Measurements from ENCODE around the gene SEC22C. TPM values are rescaled to one million over a fixed set of nuclear protein-coding genes. Genes with fewer than 3 reads are reported as not detected.

SEC22C gene
- polyA plus RNA-seq, 1 donor: 49.7 TPM

DNA sequence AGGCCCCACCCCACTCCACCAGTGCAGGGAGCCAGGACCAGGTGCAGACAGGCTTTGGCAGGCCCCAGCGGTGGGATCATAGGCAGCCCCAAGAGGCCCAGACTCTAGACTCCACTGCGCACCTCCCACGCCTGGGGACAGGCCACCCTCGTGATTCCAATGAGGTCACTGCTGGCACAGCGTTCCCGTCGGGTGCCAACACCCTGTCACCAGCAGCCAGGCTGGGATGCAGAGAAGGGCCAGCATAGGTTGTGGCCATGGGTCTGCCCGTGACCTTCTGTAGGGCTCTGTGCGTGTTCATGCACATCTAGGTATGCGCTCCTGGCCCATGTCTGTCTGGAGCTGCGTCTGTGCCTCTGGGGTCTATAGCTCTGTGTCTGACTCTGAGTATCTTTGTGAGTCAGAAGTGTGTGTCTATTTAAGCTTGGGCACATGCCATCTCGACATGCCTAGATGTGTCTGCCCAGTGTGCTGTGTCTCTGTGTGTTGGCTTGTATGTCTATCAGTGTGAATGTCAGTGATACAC is 66.3 kb downstream of the SEC22C start:
- DNase-seq: no peak

DNA sequence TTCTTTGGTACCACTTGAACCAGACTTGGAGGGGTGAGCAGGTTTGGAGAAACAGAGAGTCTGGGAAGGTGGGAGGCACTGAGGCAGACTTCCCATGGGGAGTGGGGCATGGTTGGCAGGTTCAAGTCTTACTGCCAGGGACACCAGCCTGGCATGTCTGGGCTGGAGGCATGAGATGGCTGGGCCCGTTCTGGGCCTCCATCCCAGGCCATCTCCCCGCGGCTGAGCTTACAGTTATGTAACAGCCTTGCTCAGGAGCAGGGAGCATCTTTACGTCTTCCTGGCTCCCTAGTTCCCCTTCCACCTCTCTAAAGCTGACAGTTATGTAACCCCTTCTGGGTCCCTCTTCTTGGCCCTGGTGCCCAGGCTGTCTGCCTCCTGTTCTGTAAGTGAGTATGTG is 66.9 kb downstream of the SEC22C start:
- no peak for DNase-seq

DNA sequence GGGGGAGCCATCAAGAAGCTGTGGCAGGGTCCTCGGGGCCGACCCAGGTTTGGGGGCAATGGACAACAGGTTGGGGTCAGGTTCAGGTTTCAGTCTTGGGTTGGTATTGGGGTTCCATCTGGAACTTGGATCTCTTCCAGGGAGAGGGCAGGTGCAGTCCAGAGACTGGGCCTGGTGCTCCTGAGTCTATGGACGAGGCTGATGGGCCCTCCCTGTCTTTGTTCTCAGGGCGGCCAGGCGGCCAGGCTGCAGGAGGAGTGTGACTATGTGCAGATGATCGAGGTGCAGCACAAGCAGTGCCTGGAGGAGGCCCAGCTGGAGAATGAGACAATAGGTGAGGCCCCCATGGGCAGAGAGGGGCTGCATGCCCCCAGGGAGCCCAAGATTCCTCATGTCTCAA is 68.2 kb downstream of the SEC22C start:
- DNase-seq: no peak

DNA sequence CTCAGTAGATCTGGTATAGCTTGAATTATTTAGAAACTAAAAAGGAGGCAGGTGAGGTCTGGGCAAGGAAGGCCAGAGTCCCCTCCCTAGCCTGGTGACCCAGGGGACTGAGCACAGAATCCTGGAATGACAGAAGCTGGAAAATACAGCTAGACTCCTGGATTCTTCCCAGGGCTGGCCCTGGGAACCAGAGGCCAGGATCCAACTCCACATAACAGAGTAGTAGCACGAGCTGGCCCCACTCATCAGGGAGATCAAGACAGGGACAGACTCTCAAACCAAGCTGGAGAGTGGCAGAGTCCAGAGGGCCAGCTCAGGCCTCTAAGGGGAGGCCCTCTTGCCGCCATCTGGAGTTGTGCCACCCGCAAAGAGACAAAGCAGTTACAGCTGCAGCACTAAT is 68.6 kb downstream of the SEC22C start:
- no peak for DNase-seq

DNA sequence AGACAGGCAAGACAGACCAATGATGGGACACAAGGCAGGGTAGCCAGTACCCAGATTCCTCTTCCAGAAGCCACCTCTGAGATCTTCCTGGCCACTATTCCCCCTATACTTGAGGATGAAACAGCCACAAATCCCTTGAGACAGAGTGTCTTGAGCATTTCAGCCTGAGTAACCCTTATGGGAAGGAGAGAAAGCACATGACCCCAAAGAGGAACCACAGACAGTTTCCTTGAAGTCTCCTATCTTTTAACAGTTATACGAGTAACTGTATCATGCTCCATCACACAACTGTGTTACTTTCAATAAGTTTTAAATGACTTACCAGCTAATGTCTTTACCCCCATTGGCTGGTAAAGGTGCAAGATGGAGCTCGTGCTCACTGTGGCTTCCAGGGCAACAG is 70.0 kb downstream of the SEC22C start:
- no peak for DNase-seq

DNA sequence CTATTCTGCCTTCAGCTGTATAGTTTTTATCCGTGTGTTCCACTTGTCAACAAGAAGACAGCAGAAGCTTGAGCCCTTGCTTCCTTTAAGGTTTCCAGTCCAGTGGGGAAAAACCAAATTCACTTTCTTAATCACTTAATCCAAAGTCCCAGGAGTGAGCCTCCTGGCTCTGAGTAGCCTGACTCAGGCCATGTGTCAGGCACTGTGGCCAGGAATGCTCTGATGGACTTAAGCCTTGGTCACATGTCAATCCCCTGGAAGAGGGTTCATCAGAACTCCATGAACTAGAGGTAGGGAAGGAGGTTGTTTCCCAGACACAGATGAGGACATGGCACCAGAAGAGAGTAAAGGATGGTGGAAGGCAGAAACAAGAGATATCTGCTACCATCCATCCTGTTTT is 70.6 kb downstream of the SEC22C start:
- no peak for DNase-seq

DNA sequence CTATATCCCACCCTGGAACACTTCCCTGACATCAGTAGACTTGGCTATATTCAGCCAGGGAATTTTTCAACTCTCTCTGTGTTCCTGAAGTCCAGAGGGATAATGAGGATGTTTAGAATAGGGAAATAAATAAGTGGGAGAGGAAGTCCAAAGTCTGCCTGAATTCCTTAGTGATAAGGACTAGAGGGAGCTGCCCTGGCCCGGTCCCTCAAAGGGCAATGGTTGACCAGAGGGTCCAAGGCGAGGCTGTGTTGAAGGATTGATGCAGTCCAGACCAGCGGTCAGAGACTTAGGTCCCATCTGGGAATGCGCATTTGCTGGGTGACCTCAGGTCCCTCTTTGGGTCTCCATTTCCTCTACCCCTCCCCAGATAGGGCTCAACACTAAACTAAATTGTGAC is 71.4 kb downstream of the SEC22C start:
- no peak for DNase-seq

DNA sequence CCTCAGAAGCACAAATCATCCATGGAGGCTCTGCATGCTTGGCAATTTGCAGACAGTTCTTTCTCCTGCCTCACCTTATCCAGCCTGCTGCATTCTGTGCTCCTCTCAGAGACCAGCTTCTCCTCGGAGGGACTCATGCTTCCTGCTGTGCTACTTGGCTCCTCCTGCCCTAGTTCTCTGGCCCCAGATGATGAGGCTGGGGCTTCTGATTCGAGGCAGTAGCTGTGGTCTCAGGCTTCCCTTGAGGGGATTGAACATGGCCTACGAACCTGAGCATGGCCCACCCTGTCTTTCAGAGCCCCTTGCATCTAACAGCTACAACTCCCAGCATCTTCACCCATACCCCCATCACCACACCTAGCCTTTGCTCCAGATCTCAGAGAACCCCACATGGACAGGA is 72.7 kb downstream of the SEC22C start:
- DNase-seq: no peak

DNA sequence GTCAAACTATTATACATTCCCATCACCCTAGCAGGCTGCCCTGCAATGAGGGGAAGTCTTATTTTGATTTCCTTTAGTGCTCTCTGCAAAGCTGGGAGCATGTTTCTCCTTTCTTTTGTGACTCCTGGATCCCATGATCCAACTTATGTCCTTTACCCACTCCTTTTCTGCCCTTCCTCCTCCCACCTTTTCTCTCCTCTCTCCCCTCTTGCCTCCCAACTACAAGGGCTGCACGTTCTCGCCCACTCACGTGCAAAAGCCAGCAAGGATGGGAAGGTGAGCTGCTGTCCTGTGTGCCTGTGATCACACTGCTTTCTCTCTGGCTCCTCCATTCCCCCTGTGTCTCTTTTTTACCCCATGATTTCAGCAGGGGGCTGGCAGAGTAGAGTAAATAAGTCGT is 73.2 kb downstream of the SEC22C start:
- DNase-seq: no peak

DNA sequence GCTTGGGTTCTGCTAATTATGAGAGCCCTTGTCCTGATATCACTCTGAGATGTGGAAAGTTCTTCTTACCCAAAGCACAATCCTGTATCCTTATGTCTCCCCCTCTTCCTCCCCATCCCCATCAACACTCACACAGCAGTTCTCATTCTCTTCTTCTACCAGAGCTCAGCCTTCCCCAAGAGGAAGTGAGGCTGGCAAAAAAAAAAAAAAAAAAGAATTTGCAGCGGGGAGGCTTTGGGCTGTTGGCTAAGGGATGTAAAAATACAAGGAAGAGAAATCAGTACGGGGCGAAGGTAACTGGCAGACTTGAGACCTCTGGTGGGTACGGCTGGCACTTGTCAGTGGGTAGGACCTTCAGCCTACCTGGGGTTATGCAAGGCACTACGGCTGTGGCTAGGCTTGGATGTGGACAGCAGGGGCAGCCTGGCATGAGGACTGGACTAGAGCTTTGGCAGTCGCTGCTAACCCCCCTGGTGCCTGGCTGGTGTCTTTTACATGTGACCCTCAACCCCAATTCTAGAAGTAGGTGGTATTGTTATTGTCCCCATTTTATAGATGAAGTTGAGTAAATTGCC is 73.9 kb downstream of the SEC22C start:
- DNase-seq: no peak

DNA sequence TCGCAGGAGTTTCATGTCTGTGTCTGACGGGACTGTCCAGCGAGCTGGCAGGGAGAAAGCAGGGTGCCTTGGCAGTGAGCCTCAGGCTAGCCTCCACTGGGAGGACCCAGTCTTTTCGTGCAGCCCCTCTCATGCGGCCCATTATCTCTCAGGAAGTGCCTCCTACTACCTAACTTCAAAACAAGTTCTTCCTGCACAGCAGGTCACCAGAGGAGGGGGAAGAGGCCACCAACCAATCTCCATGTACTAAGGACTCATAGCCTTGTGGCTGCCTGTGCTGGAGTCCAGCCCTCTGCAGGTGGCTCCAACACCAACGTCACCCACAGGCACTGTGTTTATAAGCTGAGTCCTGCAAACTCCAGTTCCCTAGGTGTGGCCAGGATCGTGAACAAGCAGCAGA is 74.5 kb downstream of the SEC22C start:
- no peak for DNase-seq

DNA sequence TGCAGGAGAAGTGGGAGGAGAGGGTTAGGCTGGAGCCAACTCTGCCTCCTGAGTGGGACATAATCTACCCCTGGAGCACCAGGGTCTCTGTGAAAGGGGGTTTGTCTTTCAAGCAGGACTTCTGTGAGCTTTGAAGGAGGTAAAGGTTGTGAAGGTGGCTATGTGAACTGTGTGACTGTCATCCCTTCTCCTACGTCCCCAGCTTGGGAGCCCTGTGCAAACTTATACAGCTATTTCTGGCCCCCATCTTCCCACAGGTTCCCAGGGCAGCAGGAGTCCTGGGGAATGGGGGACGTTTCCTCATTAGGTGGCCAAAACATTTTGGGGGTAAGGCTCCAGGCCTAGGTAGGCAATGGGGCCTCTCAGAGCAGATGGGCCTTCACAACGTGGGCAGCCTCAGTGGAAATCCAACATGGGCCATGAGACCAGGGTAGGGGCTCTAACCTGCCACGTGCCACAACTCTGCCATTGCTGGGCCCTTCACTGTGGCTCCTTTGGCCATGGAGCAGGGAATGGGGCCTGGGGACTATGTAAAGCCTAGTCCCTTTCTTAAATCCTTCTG is 75.8 kb downstream of the SEC22C start:
- no peak for DNase-seq

DNA sequence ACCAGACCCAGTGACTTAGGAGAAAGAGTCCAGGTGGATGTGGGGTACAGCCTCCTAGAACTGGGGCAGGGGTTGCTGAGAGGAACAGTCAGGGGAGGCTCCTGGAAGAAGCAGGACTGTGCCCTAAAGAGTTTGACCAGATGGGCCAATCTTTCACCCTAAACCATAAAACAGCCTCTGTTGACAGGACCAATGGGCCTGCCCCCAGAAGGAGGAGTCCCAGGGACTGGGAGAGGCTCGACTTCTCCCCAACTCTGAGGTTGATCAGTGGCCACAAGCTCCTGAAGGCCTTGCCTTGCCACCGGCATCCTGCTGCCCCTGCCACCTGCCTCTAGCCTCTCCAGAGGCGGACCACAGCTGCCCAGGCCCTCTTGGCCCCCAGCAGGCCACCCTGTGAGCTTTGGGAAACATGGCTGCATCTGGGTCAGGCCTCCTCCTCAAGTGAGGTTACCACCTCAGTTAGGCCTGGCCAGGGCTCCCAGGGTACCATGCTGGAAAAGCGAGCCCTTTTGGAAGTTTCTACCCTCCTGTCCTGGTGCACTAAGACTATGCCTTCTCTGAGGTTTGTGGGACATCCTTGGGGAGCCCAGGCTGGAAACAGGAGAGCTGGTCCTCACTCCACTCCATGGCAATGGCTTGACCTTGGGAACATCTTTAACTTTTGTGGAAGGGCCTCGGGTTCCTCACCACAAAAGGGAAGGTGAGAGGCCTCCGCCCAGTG is 76.5 kb downstream of the SEC22C start:
- DNase-seq: no peak

DNA sequence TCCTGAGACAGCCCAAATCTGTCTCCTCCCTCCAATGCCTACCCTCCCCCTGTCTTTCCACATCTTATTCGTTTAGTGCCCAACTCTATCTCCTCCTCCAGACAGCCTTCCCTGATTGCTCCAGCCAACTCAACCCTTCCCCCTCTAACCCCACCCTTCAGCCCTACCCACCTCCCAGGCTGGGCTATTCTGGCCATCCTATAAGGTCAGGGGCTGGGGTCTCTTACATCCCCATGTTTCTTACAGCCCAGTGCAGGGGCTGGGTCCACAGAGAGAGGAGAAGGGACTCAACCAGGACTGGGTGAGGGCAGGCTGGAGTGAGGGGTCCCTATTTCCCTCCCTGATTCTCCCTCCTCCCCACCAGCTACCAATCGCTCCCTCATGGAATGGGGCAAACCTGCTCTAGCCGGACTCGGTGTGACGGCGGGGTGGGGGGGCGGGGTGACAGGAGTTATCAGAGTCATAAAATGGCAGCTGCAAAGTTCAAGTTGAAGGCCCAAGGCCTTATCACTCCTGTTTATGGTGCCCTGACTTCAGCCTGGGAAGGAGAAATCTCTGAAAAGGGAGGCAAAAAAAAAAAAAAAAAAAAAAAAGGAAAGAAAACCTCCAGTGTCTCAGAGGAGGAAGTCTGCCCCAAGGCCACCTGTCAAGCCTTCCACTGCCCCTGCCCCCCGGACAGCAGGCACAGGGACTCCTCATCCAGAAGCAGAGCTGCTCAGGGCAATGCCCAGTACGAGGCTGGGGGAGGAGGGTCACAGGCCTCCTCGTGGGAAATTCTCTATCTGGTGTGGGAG is 77.2 kb downstream of the SEC22C start:
- no peak for DNase-seq

DNA sequence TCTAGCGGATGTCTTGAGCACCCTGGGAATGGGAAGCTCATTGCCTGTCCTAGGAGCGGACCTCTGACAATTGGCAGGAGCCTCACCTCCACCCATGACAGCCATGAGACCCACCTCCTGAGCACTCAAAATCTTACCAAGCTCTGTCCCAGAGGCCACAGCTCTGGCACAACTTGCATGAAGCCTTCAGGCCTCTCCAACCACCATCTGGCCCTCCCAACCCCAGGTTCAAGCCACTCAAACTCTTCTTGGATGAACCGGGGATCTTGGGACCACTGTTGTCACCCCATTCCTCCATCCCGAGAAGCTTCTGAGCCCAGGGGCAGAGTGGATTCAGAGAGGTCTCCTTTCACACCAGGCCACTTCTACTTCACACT is 77.8 kb downstream of the SEC22C start:
- DNase-seq: no peak

DNA sequence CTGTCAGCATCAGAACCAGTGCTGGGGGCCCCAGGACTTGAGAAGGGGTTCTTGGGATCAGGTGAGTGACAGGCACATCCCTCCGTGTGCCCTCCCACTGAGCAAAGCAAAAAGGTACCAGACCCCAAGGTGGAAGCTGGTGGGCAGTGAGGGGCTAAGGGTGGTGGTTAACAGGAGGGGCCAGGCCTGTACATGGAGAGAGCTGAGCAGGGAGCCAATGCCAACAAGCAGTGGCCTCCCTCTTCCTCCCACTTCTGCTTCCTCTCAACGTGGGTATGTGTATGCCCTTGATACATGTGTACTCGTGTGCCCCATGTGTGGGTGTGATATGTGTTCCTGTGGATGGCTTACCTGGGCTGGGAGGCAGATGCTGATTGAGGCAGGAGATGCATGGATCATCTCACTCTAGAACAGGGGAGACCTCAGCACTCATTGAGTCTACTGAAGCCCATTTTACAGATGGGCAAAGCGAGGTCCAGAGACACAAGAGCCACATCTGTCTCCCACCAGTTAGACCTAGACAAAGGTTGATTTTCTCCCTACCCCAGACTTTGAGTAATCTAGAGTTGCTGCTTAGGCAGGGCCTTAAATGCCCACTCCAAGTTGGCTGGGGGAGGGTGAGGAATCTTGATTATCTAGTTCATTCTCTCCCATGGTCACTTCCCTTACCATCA is 78.4 kb downstream of the SEC22C start:
- no peak for DNase-seq

DNA sequence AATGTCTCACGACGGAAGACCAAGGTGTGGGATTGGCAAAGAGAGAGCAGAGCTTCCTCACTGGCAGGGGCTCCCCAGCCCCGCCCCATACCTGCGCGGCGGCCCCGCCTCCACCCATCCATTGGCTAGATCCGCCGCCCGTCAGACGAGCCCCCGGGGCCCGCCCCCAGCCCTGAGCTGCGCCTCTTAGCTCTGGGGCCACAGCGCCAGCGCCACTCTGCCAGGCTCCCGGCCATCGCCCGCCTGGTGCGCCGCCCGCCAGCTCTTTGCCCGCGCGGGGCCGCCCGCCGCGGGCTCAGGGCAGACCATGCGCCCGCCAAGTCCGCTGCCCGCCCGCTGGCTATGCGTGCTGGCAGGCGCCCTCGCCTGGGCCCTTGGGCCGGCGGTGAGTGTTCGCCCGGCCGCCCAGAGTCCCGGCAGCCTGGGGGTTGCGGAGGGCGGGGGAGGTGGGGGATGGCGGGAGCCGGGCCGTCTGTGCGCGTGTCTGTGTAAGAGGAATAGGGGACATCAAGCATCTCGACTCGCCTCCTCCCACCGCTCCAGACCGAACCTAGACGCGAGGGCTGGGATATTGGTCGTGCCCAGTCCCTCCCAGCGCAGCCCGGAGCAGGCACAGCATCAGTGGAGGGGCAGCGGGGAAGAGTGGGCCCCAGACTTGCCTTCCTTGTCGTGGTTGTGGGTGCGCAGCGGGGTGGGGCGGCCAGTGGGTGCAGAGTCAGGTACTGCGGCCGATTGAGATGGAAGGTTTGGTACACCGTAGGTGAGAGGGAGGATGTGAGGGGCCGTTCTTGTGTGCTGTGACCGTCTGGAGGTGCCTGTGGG is 79.1 kb downstream of the SEC22C start, which contains the start of gene VIPR1:
VIPR1 (plus strand) TSS at position 215 of the 822 bp plus-strand sequence; CDS start at position 308, 93 bp downstream.
- DNase-seq: peak; percentile 69

DNA sequence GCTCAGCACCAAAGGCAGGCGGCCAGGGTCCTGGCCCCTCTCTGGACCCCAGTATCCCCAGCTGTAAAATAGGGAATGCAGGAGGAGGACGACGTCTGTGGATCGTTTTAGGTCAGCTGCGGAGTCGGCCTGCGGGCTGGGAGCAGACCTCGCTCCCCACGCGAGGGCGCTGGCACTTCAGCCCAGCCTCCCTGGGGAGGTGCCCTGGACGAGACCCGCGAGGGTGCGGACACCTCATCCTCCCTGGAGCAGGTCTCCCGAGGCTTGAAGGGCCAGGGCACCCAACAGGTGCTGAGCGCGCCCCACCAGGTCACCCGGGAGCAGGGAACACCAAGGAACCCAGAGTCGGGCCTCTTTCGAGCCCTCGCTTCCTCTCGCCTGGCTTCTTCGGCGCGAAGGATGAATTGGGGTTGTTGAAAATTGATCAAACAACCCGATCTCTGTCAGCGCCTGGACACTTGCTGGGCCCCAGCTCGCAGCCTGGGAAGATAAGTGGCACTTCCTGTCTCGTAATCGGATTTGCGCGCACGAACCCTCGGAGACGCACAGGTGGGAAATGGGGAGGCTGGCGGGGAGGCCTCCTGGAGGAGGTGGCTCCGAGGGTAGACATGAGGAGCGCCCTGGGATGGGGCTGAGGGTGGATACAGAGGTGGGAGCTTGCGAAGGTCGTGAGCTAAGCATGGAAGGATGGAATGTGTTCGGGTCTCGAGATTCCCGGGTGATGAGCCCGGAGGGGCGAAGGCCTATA is 79.9 kb downstream of the SEC22C start:
- DNase-seq: no peak

DNA sequence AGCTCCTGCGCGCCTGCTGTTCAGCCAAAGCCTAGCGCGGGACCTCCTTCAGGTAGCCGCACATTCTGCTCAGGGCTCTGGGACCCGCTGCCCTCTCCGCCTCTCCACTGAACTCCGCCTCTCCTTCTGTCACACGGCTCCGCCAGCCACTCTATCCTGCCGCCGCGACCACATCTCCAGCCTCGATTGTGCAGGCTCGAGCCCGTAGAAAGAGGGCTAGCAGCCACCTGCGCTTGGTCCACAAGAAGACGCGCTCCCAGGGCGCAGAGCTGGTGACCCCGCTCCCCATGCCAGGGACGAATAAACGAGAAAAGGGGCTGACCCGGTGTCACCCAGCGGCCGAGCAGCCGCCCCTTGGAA is 80.5 kb downstream of the SEC22C start:
- DNase-seq: no peak

DNA sequence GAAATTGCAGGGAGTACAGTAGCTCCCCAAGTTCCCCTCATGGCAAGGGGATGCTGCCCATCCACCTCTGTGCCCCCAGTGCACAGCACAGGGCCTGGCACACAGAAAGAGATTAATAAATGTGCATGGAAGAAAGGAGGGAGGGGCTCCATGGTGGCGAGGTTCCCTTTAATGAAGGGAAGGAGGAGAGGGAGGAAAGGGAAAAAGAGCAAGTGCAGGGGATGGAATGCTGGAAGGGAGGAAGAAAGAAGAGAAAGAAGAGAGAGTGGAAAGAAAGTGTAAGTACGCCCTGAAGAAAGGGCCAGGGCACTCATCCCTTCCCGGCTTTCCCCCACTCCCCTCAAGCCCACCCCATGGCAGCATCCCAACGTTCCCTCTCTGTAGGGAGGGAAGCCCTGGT is 80.9 kb downstream of the SEC22C start:
- no peak for DNase-seq

DNA sequence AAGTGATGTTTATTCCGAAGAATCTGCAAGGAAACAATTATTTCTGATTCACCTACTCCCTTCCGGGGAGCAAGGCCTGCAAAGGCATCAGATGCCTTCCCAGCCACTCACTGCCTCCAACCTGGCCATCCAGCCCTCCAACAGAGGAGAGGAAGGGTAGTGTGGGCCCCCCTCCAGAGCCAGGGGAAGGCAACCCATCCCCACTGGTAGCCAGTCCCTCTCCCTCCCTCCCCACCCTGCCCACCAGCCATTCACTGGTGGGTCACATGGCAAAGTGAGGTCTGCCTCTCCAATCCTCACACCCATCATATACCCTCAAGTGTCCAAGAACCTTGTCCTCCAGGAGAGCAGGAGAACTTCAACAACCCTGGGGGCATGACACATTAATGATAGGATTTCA is 81.7 kb downstream of the SEC22C start:
- DNase-seq: no peak

Data from left kidney (tissue), 2 donors.